GM19395 (cell line): ENCODE measurements around the gene BMX.
A peak's percentile ranks its signal among the peaks of the same experiment; 100 is the strongest.

ENCODE experiments used
- ATAC-seq: cut with Tn5 transposase; IDR thresholded peaks from one replicate; pipeline ENCODE4 v1.9.1; 2021; ENCODE audit warnings: mild to moderate bottlenecking, moderate library complexity; ENCODE audit not compliant: unreplicated experiment

The BMX gene

GRCh38 chrX:15505101-15505500 is 4.5 kb downstream of the BMX start:
- no peak for ATAC-seq

GRCh38 chrX:15507005-15507404 is 6.4 kb downstream of the BMX start:
- no peak for ATAC-seq

- no peak for ATAC-seq
Observed at GRCh38 chrX:15509845-15510244, 9.2 kb downstream of the BMX start.

GRCh38 chrX:15511563-15511962 is 11.0 kb downstream of the BMX start:
- ATAC-seq: no peak

GRCh38 chrX:15512401-15512965 is 11.9 kb downstream of the BMX start:
- ATAC-seq: no peak

- ATAC-seq: no peak
Observed at GRCh38 chrX:15514279-15514678, 13.7 kb downstream of the BMX start.

- no peak for ATAC-seq
Observed at GRCh38 chrX:15515931-15516330, 15.3 kb downstream of the BMX start.

GRCh38 chrX:15522464-15522863 is 21.9 kb downstream of the BMX start:
- no peak for ATAC-seq

GRCh38 chrX:15523088-15523487 is 22.5 kb downstream of the BMX start:
- ATAC-seq: no peak

- no peak for ATAC-seq
Observed at GRCh38 chrX:15524417-15524816, 23.8 kb downstream of the BMX start.

- no peak for ATAC-seq
Observed at GRCh38 chrX:15525664-15526416, 25.2 kb downstream of the BMX start.

GRCh38 chrX:15529165-15529564 is 28.6 kb downstream of the BMX start:
- ATAC-seq: no peak

- ATAC-seq: no peak
Observed at GRCh38 chrX:15530318-15530717, 29.7 kb downstream of the BMX start.

GRCh38 chrX:15546745-15547144 is 46.1 kb downstream of the BMX start:
- ATAC-seq: no peak

GRCh38 chrX:15547356-15547755 is 46.7 kb downstream of the BMX start:
- ATAC-seq: no peak

GRCh38 chrX:15549189-15550012 is 48.8 kb downstream of the BMX start:
- ATAC-seq: no peak

GRCh38 chrX:15559227-15559626 is 58.6 kb downstream of the BMX start:
- ATAC-seq: no peak

- ATAC-seq: no peak
Observed at GRCh38 chrX:15560924-15561323, 60.3 kb downstream of the BMX start.

GRCh38 chrX:15563056-15563455 is 62.4 kb downstream of the BMX start:
- no peak for ATAC-seq

GRCh38 chrX:15564981-15565579 is 64.5 kb downstream of the BMX start:
- peak; percentile 83 for ATAC-seq

- ATAC-seq: no peak
Observed at GRCh38 chrX:15566244-15566643, 65.6 kb downstream of the BMX start.

GRCh38 chrX:15567267-15567666 is 66.7 kb downstream of the BMX start:
- no peak for ATAC-seq
